ENCODE measurements around the gene LUZP4. TPM values are rescaled to one million over a fixed set of nuclear protein-coding genes. Genes with fewer than 3 reads are reported as not detected.

The LUZP4 gene
- total and polyA plus RNA-seq, 2 of the 8 experiments (the other 6 are each of a cell fraction or from before 2014, with no cell fraction given), result 0.17 TPM; not detected in 1

DNA sequence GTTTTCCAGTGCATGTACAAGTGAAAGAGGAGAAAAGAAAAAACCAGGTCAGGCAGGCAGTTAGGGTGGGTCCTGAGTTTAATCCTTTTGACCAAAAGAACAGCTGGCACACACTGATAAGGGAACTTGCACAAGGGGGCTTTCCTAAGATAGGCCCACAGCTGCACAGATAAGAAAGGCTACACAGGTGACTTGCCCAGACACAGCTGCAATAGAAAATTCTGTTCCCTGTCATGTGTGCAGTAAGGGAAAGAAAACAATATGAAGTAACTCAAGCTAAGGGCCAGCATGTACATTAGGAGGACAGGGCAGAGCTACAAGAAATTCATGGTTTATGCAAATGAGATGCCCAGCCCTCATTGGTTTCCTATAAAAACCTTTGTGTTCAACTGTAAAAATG lies 32.9 kb downstream of the LUZP4 start (continued):
- TF ChIP-seq, protein P1, sequence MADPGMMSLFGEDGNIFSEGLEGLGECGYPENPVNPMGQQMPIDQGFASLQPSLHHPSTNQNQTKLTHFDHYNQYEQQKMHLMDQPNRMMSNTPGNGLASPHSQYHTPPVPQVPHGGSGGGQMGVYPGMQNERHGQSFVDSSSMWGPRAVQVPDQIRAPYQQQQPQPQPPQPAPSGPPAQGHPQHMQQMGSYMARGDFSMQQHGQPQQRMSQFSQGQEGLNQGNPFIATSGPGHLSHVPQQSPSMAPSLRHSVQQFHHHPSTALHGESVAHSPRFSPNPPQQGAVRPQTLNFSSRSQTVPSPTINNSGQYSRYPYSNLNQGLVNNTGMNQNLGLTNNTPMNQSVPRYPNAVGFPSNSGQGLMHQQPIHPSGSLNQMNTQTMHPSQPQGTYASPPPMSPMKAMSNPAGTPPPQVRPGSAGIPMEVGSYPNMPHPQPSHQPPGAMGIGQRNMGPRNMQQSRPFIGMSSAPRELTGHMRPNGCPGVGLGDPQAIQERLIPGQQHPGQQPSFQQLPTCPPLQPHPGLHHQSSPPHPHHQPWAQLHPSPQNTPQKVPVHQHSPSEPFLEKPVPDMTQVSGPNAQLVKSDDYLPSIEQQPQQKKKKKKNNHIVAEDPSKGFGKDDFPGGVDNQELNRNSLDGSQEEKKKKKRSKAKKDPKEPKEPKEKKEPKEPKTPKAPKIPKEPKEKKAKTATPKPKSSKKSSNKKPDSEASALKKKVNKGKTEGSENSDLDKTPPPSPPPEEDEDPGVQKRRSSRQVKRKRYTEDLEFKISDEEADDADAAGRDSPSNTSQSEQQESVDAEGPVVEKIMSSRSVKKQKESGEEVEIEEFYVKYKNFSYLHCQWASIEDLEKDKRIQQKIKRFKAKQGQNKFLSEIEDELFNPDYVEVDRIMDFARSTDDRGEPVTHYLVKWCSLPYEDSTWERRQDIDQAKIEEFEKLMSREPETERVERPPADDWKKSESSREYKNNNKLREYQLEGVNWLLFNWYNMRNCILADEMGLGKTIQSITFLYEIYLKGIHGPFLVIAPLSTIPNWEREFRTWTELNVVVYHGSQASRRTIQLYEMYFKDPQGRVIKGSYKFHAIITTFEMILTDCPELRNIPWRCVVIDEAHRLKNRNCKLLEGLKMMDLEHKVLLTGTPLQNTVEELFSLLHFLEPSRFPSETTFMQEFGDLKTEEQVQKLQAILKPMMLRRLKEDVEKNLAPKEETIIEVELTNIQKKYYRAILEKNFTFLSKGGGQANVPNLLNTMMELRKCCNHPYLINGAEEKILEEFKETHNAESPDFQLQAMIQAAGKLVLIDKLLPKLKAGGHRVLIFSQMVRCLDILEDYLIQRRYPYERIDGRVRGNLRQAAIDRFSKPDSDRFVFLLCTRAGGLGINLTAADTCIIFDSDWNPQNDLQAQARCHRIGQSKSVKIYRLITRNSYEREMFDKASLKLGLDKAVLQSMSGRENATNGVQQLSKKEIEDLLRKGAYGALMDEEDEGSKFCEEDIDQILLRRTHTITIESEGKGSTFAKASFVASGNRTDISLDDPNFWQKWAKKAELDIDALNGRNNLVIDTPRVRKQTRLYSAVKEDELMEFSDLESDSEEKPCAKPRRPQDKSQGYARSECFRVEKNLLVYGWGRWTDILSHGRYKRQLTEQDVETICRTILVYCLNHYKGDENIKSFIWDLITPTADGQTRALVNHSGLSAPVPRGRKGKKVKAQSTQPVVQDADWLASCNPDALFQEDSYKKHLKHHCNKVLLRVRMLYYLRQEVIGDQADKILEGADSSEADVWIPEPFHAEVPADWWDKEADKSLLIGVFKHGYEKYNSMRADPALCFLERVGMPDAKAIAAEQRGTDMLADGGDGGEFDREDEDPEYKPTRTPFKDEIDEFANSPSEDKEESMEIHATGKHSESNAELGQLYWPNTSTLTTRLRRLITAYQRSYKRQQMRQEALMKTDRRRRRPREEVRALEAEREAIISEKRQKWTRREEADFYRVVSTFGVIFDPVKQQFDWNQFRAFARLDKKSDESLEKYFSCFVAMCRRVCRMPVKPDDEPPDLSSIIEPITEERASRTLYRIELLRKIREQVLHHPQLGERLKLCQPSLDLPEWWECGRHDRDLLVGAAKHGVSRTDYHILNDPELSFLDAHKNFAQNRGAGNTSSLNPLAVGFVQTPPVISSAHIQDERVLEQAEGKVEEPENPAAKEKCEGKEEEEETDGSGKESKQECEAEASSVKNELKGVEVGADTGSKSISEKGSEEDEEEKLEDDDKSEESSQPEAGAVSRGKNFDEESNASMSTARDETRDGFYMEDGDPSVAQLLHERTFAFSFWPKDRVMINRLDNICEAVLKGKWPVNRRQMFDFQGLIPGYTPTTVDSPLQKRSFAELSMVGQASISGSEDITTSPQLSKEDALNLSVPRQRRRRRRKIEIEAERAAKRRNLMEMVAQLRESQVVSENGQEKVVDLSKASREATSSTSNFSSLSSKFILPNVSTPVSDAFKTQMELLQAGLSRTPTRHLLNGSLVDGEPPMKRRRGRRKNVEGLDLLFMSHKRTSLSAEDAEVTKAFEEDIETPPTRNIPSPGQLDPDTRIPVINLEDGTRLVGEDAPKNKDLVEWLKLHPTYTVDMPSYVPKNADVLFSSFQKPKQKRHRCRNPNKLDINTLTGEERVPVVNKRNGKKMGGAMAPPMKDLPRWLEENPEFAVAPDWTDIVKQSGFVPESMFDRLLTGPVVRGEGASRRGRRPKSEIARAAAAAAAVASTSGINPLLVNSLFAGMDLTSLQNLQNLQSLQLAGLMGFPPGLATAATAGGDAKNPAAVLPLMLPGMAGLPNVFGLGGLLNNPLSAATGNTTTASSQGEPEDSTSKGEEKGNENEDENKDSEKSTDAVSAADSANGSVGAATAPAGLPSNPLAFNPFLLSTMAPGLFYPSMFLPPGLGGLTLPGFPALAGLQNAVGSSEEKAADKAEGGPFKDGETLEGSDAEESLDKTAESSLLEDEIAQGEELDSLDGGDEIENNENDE (IDR thresholded peaks at IDR 0.05; ENCODE audit: insufficient replicate concordance, low read length), result no peak
- TF ChIP-seq KDM1A (IDR thresholded peaks at IDR 0.05; ENCODE audit: borderline replicate concordance, low read length) (no peak), HDAC6 (IDR thresholded peaks at IDR 0.05; ENCODE audit: low read depth, low read length) (no peak)
